Right lobe of liver (tissue), 6 donors: ENCODE results near the gene TMEM170B. TPM values are rescaled to one million over a fixed set of nuclear protein-coding genes. Genes with fewer than 3 reads are reported as not detected.

Experiments
- ATAC-seq, 4 donors: fragments of 200-7000 bp; cut with Tn5 transposase; one replicate each; pipeline ENCODE4 v1.9.1; 2020; ENCODE audit warnings: mild to moderate bottlenecking in 4 of 4, moderate library complexity in 4 of 4
- DNase-seq, 3 donors: peaks; one replicate each; pipeline ENCODE4 v3.0.0-alpha.2; 2020
- H3K27ac ChIP-seq, 3 donors: fragments of 200-600 bp; one replicate each; pipeline ENCODE4 v1.8.0; 2022
- H3K27me3 ChIP-seq, 2 donors: fragments of 200-600 bp; one replicate each; pipeline ENCODE4 v1.8.0; 2022
- H3K36me3 ChIP-seq, 4 donors: fragments of 200-600 bp; sonication (generic) in 1 of 4; one replicate each; pipeline versions ENCODE4 v1.5.1 to v1.8.0; 2017 to 2022; ENCODE audit warnings: control low read depth in 1 of 4
- H3K4me1 ChIP-seq, 4 donors: fragments of 200-600 bp; sonication (generic) in 1 of 4; one replicate each; pipeline versions ENCODE4 v1.5.1 to v1.8.0; 2017 to 2022; ENCODE audit warnings: control low read depth in 1 of 4
- H3K4me3 ChIP-seq, 3 donors: fragments of 200-600 bp; one replicate each; pipeline ENCODE4 v1.8.0; 2022
- H3K9me3 ChIP-seq, 4 donors: fragments of 200-600 bp; sonication (generic) in 1 of 4; one replicate each; pipeline versions ENCODE4 v1.5.1 to v1.8.0; 2017 to 2022; ENCODE audit warnings: control low read depth in 1 of 4
- POLR2A ChIP-seq: fragments of 450-650 bp; IDR thresholded peaks from one replicate; pipeline ENCODE4 v1.6.1; 2017; ENCODE audit warnings: antibody characterized with exemption, mild to moderate bottlenecking
- WGBS: methylation state at CpG from one replicate; pipeline ENCODE4 v1.1.6; 2018; ENCODE audit warnings: low coverage, low lambda C conversion rate; ENCODE audit not compliant: insufficient coverage; ENCODE audit errors: missing lambda C conversion rate; 5-methylcytosine and 5-hydroxymethylcytosine counted together
- intact Hi-C, 2 donors: fragments of 100-400 bp; cut with DNase I; formaldehyde crosslinking; loops; one replicate each; pipeline versions ENCODE4 v1.11.2 to v1.14.1; 2022
- total RNA-seq, 6 experiments: library from RNA; depleted of rRNA in 2 of 6; stranded (reverse); fragments of >200 nt in 2 of 6; fragmentation: NEBNext Ultra II Directional in 3 of 6; extraction: Animal tissue kit (Norgen Biotek cat#: 25700) in 3 of 6; gene quantifications; one replicate each; pipeline versions ENCODE4 v1.1.0 to v1.2.4, GENCODE V29; 2016 to 2023
- TF ChIP-seq, protein P1 (sequence below), 4 donors: fragments of 200-600 bp in 3 of 4; fragments of 450-650 bp in 1 of 4; IDR thresholded peaks; one replicate each; pipeline versions ENCODE4 v1.5.1 to v1.8.0; 2016 to 2022; ENCODE audit warnings: antibody characterized with exemption in 4 of 4, mild to moderate bottlenecking in 2 of 4
- donor health status: DM: no; HTN: yes; CAD: no.
- donor health status: DM: no; HTN: no; CAD: no.
- donor health status: DM: no; HTN: no; CAD: no.
- donor health status: DM: no; HTN: yes; CAD: no.
- donor health status: DM: no; HTN: yes; CAD: no.

The TMEM170B gene
- total RNA-seq, 6 experiments from 2014 or later, result 3.6 to 6.7 (median 5.0) TPM

DNA sequence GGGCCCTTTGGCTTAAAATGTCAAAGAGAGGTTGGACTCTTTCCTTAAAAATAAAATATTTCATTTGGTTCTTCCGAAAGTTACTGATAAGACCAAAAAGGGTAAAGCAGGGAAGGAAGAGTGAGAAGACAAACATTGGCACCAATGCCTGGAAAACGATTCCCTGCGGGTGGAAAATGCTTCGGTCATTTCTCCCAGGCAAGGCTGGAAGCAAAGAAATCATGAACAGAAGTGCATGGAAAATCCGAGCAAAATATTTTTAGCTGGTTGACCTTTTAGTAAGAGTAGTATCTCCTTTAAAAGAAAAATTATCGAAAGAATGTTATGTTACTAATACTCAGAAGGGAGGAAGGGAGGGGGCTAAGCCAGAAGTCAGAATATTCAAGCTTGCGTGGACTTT lies 62.7 kb downstream of the TMEM170B start:
- Histone ChIP-seq H3K4me3 (no peak overlapping the region), H3K4me1 (peaks cover 0 to 6% (median 2%) of the 10 kb centered on the region in 4 donors), H3K9me3 (no peaks in the 10 kb centered on the region), H3K27ac (no peak overlapping the region), H3K36me3 (no peaks in the 10 kb centered on the region), H3K27me3 (no peaks in the 10 kb centered on the region)
- no peak for ATAC-seq
- no peak for TF ChIP-seq POLR2A
- TF ChIP-seq, protein P1, sequence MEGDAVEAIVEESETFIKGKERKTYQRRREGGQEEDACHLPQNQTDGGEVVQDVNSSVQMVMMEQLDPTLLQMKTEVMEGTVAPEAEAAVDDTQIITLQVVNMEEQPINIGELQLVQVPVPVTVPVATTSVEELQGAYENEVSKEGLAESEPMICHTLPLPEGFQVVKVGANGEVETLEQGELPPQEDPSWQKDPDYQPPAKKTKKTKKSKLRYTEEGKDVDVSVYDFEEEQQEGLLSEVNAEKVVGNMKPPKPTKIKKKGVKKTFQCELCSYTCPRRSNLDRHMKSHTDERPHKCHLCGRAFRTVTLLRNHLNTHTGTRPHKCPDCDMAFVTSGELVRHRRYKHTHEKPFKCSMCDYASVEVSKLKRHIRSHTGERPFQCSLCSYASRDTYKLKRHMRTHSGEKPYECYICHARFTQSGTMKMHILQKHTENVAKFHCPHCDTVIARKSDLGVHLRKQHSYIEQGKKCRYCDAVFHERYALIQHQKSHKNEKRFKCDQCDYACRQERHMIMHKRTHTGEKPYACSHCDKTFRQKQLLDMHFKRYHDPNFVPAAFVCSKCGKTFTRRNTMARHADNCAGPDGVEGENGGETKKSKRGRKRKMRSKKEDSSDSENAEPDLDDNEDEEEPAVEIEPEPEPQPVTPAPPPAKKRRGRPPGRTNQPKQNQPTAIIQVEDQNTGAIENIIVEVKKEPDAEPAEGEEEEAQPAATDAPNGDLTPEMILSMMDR (IDR thresholded peaks at IDR 0.05), result no peak
- intact Hi-C loops, result no loop called here
- 83% methylated on average over 6 of the region's 7 CpGs for WGBS
- DNase-seq, result no peak

DNA sequence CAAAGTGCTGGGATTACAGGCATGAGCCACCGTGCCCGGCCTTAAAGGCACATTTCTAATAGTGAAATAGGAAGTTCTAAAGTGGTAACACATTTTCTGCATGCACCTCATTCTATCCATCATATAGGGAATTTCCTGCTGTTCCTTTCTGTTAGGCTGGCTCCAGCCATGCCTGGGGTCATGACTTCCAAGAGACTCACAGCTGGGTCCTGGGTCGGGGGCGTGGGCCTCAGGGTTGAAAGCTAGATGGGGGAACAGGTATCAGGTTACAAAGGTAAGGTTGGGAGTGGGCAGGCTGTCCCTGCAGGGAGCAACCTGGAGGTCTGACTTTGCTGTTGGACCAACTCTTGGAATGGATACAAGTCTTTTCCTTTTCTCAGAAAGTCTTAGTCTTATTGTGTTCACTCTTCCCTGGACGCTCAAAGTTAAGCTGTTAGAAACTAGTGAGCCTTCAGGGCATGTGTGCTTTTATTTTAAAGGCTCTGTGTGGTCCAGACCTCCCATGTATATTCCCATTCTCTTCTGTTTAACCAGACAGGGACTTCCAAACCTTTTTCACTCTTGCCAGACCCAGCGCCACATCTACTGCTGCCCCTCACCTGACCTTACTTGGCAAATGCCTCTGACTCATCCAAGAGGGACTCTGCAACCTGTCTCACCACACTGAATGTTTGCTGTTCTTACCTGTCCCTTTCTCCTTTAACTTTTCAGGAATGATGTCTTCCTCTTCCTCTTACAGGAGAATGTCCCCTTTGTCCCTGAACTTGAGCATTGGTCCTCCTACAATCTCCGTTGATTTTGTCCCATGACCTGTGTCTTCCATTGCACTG lies 64.4 kb downstream of the TMEM170B start:
- H3K4me3 ChIP-seq, result no peak overlapping the region
- WGBS, result 78% methylated on average over 5 of the region's 7 CpGs
- TF ChIP-seq, protein P1 (IDR thresholded peaks at IDR 0.05), result no peak
- TF ChIP-seq POLR2A, result no peak
- peaks cover 0 to 6% (median 2%) of the 10 kb centered on the region in 4 donors for H3K4me1 ChIP-seq
- DNase-seq (no peak), ATAC-seq (peak in 1 of 4 donors; percentile 9)
- intact Hi-C loops, result no loop called here
- H3K27ac ChIP-seq, result no peak overlapping the region
- H3K27me3 ChIP-seq, result no peaks in the 10 kb centered on the region
- H3K9me3 ChIP-seq, result no peaks in the 10 kb centered on the region
- no peaks in the 10 kb centered on the region for H3K36me3 ChIP-seq

DNA sequence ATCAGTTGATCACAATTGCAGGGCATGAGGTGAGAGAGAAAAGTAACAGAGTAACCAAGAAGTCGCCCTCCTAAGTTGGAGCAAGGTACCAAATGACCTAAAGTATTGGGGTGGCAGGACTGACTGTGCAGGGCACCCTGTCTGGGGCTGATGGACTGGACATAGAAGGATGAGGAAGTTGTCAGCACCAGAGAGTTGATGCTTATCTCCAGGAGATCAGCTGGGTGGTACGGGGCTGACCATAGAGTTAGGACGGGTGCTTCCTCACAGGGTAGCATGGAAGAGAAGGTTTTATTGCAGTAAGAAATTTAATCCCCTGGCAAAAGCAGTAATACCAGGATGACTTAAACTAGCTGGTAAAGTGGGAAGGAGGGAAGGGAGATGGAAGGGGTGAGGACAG lies 66.7 kb downstream of the TMEM170B start:
- WGBS, result 53% methylated on average over 3 of the region's 3 CpGs
- H3K4me3 ChIP-seq, result no peak overlapping the region
- H3K27me3 ChIP-seq, result no peaks in the 10 kb centered on the region
- H3K4me1 ChIP-seq, result peaks cover 0 to 5% (median under 1%) of the 10 kb centered on the region in 4 donors
- H3K9me3 ChIP-seq, result no peaks in the 10 kb centered on the region
- DNase-seq (no peak), ATAC-seq (peak in 1 of 4 donors; percentile 13)
- intact Hi-C loops, result no loop called here
- H3K36me3 ChIP-seq, result no peaks in the 10 kb centered on the region
- no peak overlapping the region for H3K27ac ChIP-seq
- TF ChIP-seq POLR2A, result no peak
- TF ChIP-seq, protein P1 (IDR thresholded peaks at IDR 0.05), result no peak

DNA sequence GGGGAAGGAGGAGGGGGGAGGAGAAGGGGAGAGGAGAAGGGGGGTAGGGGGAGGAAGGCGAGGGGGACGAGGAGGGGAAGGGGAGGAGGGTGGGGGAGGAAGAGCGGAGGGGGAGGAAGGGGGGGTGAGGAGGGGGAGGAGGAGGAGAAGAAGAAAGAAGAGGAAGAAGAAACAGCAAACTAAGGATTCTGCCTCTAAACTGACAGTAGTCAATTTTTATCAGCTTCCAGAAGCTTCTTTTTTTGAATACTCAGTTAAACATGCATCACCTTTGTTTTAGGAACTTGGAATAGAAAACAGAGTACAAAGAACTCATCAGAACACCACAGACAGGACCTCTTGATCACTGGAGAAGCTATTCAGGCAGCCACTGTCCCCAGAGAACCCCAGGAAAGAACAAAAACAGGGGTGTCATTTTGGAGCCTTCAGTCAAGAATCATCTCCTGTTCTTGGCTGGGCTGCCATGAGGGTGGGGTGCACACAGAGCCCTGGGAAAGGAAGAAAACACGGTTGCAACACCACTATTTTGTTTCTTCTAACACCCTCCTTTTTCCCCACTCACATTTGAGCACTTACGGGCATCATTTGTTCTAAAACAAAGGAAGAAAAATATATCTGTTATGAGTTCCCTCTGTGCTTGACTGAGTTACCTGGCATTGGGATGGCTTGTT lies 67.4 kb downstream of the TMEM170B start:
- H3K4me3 ChIP-seq, result no peak overlapping the region
- ATAC-seq, result no peak
- H3K9me3 ChIP-seq, result no peaks in the 10 kb centered on the region
- no peak overlapping the region for H3K27ac ChIP-seq
- no peak for DNase-seq
- H3K4me1 ChIP-seq, result peaks cover 0 to 4% (median 0%) of the 10 kb centered on the region in 4 donors
- H3K27me3 ChIP-seq, result no peaks in the 10 kb centered on the region
- H3K36me3 ChIP-seq, result no peaks in the 10 kb centered on the region
- TF ChIP-seq, protein P1 (IDR thresholded peaks at IDR 0.05), result no peak
- TF ChIP-seq POLR2A, result no peak
- intact Hi-C loops, result no loop called here
- 65% methylated on average over 5 of the region's 5 CpGs for WGBS
